GM12872 (cell line): ENCODE results near the gene SQOR.

Experiments
- TF ChIP-seq, protein P1 (sequence below): IDR thresholded peaks from 3 replicates; pipeline ENCODE4 v1.5.1; 2011; ENCODE audit warnings: low read depth, mild to moderate bottlenecking, low read length, moderate library complexity; ENCODE audit not compliant: insufficient read depth

The SQOR gene

DNA sequence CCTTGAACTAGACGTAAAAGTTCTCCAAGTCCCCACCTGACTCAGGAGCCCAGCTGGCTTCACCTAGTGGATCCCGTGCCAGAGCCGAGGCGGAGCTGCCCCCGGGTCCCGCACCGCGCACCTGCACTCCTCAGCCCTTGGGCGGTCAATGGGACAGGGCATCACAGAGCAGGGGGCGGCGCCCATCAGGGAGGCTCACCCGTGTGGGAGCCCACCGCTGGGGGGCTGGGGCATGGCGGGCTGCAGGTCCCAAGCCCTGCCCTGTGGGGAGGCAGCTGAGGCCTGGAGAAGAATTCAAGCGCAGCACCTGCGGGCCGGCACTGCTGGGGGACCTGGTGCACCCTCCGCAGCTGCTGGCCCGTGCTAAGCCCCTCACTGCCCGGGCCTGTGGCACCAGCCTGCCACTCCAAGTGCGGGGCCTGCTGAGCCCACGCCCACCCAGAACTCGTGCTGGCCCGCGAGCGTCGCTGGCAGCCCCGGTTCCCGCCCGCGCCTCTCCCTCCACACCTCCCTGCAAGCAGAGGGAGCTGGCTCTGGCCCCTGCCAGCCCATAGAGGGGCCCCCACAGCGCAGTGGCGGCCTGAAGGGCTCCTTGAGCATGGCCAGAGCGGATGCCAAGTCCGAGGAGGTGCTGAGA lies 16.2 kb downstream of the SQOR start:
- TF ChIP-seq, protein P1, sequence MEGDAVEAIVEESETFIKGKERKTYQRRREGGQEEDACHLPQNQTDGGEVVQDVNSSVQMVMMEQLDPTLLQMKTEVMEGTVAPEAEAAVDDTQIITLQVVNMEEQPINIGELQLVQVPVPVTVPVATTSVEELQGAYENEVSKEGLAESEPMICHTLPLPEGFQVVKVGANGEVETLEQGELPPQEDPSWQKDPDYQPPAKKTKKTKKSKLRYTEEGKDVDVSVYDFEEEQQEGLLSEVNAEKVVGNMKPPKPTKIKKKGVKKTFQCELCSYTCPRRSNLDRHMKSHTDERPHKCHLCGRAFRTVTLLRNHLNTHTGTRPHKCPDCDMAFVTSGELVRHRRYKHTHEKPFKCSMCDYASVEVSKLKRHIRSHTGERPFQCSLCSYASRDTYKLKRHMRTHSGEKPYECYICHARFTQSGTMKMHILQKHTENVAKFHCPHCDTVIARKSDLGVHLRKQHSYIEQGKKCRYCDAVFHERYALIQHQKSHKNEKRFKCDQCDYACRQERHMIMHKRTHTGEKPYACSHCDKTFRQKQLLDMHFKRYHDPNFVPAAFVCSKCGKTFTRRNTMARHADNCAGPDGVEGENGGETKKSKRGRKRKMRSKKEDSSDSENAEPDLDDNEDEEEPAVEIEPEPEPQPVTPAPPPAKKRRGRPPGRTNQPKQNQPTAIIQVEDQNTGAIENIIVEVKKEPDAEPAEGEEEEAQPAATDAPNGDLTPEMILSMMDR, result no peak

DNA sequence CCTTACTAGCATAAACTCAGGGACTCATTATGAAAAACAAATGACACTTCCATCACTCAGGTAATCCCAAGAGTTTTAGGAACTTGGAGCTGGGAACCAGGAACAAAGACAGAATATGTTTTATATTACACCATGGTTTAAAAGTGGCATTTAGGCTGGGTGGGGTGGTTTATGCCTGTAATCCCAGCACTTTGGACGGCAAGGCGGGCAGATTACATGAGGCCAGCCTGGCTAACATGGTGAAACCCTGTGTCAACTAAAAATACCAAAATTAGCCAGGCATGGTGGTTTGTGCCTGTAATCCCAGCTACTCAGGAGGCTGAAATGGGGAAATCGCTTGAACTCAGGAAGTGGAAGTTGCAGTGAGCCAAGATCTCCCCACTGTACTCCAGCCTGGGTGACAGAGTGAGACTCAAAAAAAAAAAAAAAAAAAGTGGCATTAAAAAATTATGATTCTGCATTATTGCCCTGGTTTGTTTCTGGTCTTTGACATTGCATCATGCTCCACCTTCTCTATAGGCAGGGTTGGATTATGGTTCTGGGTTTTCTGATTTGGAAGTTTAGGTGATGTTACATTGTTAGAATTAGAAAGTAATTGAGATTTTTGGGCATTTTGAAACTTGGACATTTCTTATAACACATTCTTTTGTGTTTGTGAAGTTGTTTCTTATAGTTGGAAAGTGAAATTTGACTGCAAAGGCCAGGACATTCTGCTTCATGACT lies 19.0 kb downstream of the SQOR start:
- TF ChIP-seq, protein P1, result no peak

DNA sequence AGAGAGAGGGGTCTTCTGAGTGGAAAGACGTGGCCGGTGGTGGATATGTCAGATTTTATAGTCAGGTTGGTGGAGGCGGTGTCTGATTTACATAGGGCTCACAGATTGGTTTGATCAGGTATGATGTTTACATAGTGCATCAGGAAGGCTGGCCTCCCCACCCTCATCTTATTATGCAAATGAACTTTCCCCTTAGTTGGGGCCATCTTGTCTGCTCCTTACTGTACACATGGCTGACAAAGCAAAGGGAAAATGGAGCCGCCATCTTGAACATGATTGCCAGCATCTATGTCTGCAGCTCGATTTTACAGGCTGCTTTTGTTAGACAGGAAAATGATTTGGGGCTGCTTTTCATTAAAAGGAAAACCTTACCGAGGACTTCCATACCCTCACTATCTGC lies 19.9 kb downstream of the SQOR start:
- TF ChIP-seq, protein P1, result no peak

DNA sequence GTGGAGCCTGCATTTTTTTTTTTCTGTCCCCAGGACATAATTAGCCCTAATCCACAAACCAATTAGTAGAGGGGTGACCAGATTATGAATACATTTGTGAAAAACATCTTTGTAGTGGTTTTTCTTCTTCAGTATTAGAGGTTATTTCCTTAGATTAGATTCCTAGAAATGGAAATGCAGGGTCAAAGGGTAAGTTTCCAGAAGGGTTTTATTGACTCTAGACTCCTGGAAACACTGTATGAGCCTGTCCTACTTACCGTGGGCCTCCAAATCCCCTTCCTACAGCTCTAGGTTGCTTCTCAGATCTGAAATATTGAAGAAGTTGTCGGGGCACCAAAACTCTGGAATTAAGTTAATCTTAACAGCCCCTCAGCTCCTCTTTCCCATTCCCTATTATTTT lies 22.4 kb downstream of the SQOR start:
- TF ChIP-seq, protein P1, result no peak

DNA sequence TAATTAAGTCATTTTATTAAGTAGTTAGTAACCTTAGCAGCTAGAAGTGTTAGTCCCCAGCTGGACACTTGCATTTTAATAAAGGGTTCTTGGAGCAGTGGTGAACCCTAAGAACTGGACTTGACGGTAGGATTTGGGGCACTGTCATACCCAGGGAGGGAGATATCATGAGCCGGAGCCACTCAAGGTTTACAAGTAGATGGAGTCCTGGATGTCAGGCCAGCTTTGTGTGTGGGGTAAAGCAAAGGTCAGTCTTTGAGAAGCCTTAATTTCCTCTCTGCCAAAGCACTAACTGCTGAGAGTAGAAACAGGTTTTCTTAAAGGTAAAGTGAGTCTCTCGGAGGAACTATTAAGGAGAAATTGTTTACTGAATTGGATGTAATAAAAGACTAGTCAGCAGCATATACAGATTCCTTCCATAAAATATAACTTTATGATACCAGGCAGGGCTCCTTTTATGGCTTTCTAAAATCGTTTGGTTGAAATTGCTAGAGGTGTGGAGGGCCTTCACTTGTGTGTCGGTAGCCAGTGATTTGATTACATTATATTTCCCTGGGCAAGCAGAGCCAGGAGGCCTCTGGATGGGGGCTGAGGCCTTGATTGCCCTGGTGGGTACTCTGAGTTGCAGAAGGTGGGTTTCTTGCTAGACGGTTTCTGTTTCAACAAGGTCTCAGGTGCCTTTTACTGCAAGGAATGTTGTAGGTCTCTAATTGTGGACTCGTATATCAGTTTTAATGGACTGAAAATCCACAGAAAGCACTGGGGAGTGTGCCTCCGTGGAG lies 23.1 kb downstream of the SQOR start:
- TF ChIP-seq, protein P1, result no peak

DNA sequence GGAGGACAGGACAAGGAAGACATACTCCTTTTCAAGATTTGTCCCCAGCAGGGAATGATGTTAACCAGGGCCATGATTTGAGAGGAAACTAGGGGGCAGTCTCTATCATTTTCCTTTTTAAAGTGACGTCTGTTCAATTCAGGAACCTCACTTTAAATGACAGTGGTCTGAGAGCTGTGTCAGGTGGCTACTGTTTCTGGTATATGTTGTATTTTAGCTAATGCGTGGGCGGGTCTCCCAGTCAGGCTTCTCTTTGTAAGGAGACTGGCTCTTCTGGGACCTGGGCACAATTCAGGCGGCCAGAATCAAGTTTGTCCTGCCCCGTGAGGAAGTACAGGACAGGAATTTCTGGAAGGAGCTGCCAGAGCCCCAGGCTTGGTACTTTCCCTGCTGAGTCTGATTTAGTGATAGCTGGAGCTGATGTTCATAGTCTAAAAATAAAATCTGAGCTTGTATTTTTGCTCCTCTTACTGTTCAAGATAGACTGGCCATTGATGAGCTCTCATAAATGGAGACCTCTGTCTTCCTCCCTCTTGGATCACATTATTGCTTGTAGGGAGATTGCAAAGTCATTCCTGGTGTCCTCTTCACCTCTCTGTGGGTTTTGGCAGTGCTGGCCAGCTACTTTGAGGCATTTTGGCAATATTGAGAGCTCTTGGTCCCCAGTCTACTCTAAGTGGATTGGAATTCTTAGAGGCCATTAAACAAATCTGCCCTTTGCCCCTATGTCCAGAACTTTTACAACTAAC lies 25.6 kb downstream of the SQOR start:
- TF ChIP-seq, protein P1, result no peak

DNA sequence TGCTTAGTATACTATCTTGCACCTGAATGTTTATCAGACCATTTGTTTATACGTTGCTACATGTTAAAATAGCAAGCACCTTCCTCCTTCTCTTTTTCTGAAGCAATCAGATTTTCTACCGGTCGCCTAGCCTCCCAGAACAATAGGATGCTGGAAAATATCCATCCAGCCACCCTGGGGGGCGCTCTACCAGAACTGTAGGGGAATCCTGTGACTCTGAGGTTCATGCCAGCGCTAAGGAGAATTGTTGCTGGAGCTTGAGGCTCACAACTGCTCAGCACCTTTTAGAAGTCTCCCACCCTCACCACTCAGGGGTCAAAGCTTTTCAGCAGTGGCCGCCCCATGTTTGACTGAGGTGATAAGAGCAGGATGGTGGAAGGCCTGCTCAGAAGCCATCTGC lies 27.5 kb downstream of the SQOR start:
- TF ChIP-seq, protein P1, result no peak
